Gastrocnemius medialis (tissue), 4 donors: ENCODE data around the gene TXLNA.

Experiments
- POLR2A ChIP-seq, 2 donors: fragments of 450-650 bp; IDR thresholded peaks; one replicate each; pipeline ENCODE4 v1.6.1; 2017; ENCODE audit warnings: antibody characterized with exemption in 2 of 2, mild to moderate bottlenecking in 2 of 2, moderate library complexity in 2 of 2
- TF ChIP-seq, protein P1 (sequence below), 5 experiments: fragments of 450-650 bp in 3 of 5; fragments of 200-600 bp in 2 of 5; sonication (generic) in 2 of 5; IDR thresholded peaks in 4 of 5; conservative IDR thresholded peaks in 1 of 5; 1 replicate in 4 of 5; 2 replicates in 1 of 5; pipeline ENCODE4 v1.5.1; 2016 to 2019; ENCODE audit warnings: antibody characterized with exemption in 5 of 5, mild to moderate bottlenecking in 3 of 5, moderate library complexity in 3 of 5

DNA sequence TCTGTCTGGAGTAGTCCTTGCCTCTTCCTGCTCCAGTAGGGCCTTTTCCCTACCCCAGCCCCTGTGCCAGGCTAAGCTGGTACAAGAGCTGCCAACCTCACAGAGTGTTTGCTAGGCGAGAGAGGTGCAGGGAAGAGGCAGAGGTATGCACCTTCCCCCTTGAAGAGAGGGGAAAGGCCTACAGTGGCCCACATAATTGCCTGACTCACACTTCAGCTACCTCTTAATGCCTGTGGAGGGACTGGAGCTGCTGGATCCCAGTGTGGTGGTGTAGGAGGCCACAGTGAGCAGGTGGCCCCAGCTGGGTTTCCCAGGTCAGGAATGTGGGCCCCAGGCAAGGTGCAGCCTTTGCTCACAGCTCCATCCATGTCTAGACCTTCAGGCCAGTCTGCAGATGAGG is 17.6 kb downstream of the TXLNA start:
- TF ChIP-seq, protein P1, sequence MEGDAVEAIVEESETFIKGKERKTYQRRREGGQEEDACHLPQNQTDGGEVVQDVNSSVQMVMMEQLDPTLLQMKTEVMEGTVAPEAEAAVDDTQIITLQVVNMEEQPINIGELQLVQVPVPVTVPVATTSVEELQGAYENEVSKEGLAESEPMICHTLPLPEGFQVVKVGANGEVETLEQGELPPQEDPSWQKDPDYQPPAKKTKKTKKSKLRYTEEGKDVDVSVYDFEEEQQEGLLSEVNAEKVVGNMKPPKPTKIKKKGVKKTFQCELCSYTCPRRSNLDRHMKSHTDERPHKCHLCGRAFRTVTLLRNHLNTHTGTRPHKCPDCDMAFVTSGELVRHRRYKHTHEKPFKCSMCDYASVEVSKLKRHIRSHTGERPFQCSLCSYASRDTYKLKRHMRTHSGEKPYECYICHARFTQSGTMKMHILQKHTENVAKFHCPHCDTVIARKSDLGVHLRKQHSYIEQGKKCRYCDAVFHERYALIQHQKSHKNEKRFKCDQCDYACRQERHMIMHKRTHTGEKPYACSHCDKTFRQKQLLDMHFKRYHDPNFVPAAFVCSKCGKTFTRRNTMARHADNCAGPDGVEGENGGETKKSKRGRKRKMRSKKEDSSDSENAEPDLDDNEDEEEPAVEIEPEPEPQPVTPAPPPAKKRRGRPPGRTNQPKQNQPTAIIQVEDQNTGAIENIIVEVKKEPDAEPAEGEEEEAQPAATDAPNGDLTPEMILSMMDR (IDR thresholded peaks at IDR 0.05 in 4 of 5, conservative IDR thresholded peaks at IDR 0.05 in 1 of 5): no peak
- no peak for TF ChIP-seq POLR2A (IDR thresholded peaks at IDR 0.05)
